GM12878 (cell line): ENCODE results near the gene SLC12A2. TPM values are rescaled to one million over a fixed set of nuclear protein-coding genes. Genes with fewer than 3 reads are reported as not detected.

Source experiments
- ATAC-seq: fragments of 200-7000 bp; cut with Tn5 transposase; 3 replicates; pipeline ENCODE4 v1.9.1; 2020; ENCODE audit warnings: mild to moderate bottlenecking, moderate library complexity
- BruUV-seq: library from RNA; stranded (reverse); fragments of 400-500 nt; replicated peaks from 2 replicates; lab custom pipeline; 2021; lab: Mats Ljungman, UMichigan
- CTCF ChIA-PET: fragments of 300-600 bp; sonication (Branson Sonifier 250); formaldehyde crosslinking; extraction: SDS; loops from one replicate; lab custom pipeline; 2021; ENCODE audit warnings: inconsistent platforms; lab: Yijun Ruan, JAX
- POLR2A ChIA-PET: fragments of 350-600 bp; formaldehyde crosslinking; extraction: SDS; loops from one replicate; lab custom pipeline; 2021; ENCODE audit warnings: inconsistent platforms; lab: Charles Lee
- RAD21 ChIA-PET: fragments of 300-600 bp; sonication (Branson Sonifier 250); formaldehyde crosslinking; loops from one replicate; lab custom pipeline; 2023; ENCODE audit warnings: antibody characterized with exemption; ENCODE audit not compliant: unreplicated experiment; lab: Charles Lee
- SMC1A ChIA-PET: fragments of 300-600 bp; sonication (Branson Sonifier 250); formaldehyde crosslinking; loops from one replicate; lab custom pipeline; 2023; ENCODE audit not compliant: unreplicated experiment, uncharacterized antibody; lab: Charles Lee
- DNase-seq: peaks from one replicate; pipeline ENCODE4 v3.0.0-alpha.2; 2011; ENCODE audit warnings: low read depth, low spot score
- FAIRE-seq: peaks from 3 replicates; lab custom pipeline; 2011; peaks lifted over from hg19 to GRCh38; lab: Jason Lieb, UNC
- H2AFZ ChIP-seq: 2 replicates; pipeline ENCODE4 v1.6.0; 2011; ENCODE audit warnings: low read depth, low read length, control low read depth; ENCODE audit not compliant: control insufficient read depth
- H3K27ac ChIP-seq: 2 replicates; pipeline ENCODE4 v1.5.1; 2011; ENCODE audit warnings: control low read depth; ENCODE audit not compliant: control insufficient read depth, insufficient read depth
- H3K27me3 ChIP-seq, 2 experiments: replicated peaks in 1 of 2; 2 replicates each; pipeline versions ENCODE4 v1.6.0 to v1.6.1; 2011; ENCODE audit warnings: low read length in 1 of 2; ENCODE audit not compliant: control insufficient read depth in 2 of 2, insufficient read depth in 2 of 2
- H3K36me3 ChIP-seq, 2 experiments: 2 replicates each; pipeline ENCODE4 v1.5.1; 2011; ENCODE audit warnings: low read length in 1 of 2; ENCODE audit not compliant: control insufficient read depth in 2 of 2, insufficient read depth in 2 of 2
- H3K4me1 ChIP-seq: 2 replicates; pipeline ENCODE4 v1.6.1; 2011; ENCODE audit warnings: mild to moderate bottlenecking, low read length, moderate library complexity, mixed read lengths; ENCODE audit not compliant: control insufficient read depth, insufficient read depth
- H3K4me2 ChIP-seq: 2 replicates; pipeline ENCODE4 v1.6.0; 2011; ENCODE audit warnings: control low read depth; ENCODE audit not compliant: control insufficient read depth, insufficient read depth
- H3K4me3 ChIP-seq: fragments of 200-600 bp; sonication (generic); 2 replicates; pipeline ENCODE4 v1.5.1; 2016
- H3K79me2 ChIP-seq: 2 replicates; pipeline ENCODE4 v1.6.0; 2011; ENCODE audit warnings: low read length; ENCODE audit not compliant: control insufficient read depth, insufficient read depth
- H3K9ac ChIP-seq: 2 replicates; pipeline ENCODE4 v1.8.0; 2011; ENCODE audit warnings: low read length, control low read depth, mixed read lengths; ENCODE audit not compliant: control insufficient read depth, insufficient read depth
- H3K9me3 ChIP-seq: replicated peaks from 3 replicates; pipeline ENCODE4 v1.5.1; 2011; ENCODE audit warnings: mild to moderate bottlenecking, low read length; ENCODE audit not compliant: control insufficient read depth, insufficient read depth
- H4K20me1 ChIP-seq: 2 replicates; pipeline ENCODE4 v1.6.0; 2011; ENCODE audit not compliant: control insufficient read depth, insufficient read depth
- CEBPB ChIP-seq, 2 experiments: fragments of 150-350 bp in 1 of 2; IDR thresholded peaks; 2 replicates each; pipeline ENCODE4 v1.6.1; 2012 to 2014; ENCODE audit warnings: low read depth in 2 of 2, low read length in 2 of 2, borderline replicate concordance in 1 of 2, inconsistent platforms in 1 of 2
- NR2C1 ChIP-seq: fragments of 450-650 bp; IDR thresholded peaks from 2 replicates; pipeline ENCODE4 v1.6.1; 2017; ENCODE audit warnings: antibody characterized with exemption, mild to moderate bottlenecking, moderate library complexity
- PBX3 ChIP-seq: IDR thresholded peaks from 2 replicates; pipeline ENCODE4 v1.6.1; 2011; ENCODE audit warnings: mild to moderate bottlenecking, low read depth, low read length, moderate library complexity; ENCODE audit not compliant: insufficient replicate concordance
- PRDM15 ChIP-seq: fragments of 450-650 bp; formaldehyde crosslinking; IDR thresholded peaks from 2 replicates; pipeline ENCODE4 v1.4.0; 2020; ENCODE audit warnings: mild to moderate bottlenecking, moderate library complexity
- STAT1 ChIP-seq: fragments of 450-650 bp; conservative IDR thresholded peaks from 2 replicates; pipeline ENCODE4 v1.6.1; 2014; ENCODE audit warnings: antibody characterized with exemption, mild to moderate bottlenecking
- TCF12 ChIP-seq: IDR thresholded peaks from 2 replicates; pipeline ENCODE4 v1.6.1; 2011; ENCODE audit warnings: low read depth, mild to moderate bottlenecking, low read length
- TCF3 ChIP-seq: IDR thresholded peaks from 2 replicates; pipeline ENCODE4 v1.6.1; 2012; ENCODE audit warnings: low read depth, mild to moderate bottlenecking, low read length, borderline replicate concordance; ENCODE audit not compliant: insufficient read depth
- WRNIP1 ChIP-seq: IDR thresholded peaks from 2 replicates; pipeline ENCODE4 v1.6.1; 2011; ENCODE audit warnings: low read depth, low read length, improper control_type of control experiment, borderline replicate concordance
- ZNF24 ChIP-seq: fragments of 450-650 bp; IDR thresholded peaks from 2 replicates; pipeline ENCODE4 v1.6.1; 2017; ENCODE audit warnings: antibody characterized with exemption, mild to moderate bottlenecking
- WGBS: methylation state at CpG from one replicate; pipeline ENCODE4 v1.1.6; 2016; ENCODE audit warnings: low lambda C conversion rate; ENCODE audit not compliant: insufficient replicate concordance, insufficient coverage; ENCODE audit errors: missing lambda C conversion rate; 5-methylcytosine and 5-hydroxymethylcytosine counted together
- in situ Hi-C: fragments of 300-500 bp; cut with MboI; formaldehyde crosslinking; loops from 9 replicates; pipeline ENCODE4 v1.14.3; 2018; ENCODE audit warnings: mixed read lengths
- intact Hi-C: fragments of 100-400 bp; cut with micrococcal nuclease; formaldehyde crosslinking; loops from one replicate; pipeline ENCODE4 v1.14.2; 2022; ENCODE audit not compliant: unreplicated experiment
- polyA plus RNA-seq, 11 experiments: library from polyadenylated mRNA; depleted of rRNA in 4 of 11; unstranded in 6 of 11; stranded (reverse) in 5 of 11; fragments of >200 nt; fragmentation: Nextera tagmentation in 4 of 11; fragmentation: Illumina TruSeq in 1 of 11; extraction: Ambion mirVana in 4 of 11; extraction: Trizol in 1 of 11; gene quantifications; 1 replicate in 1 of 11; 2 replicates in 10 of 11; pipeline versions ENCODE4 v1.2.1 to v1.2.3, GENCODE V29; 2011 to 2016; ENCODE audit warnings: inconsistent platforms in 2 of 11, missing spikeins in 2 of 11, low read depth in 1 of 11
- total RNA-seq, 4 experiments: library from RNA; depleted of rRNA in 3 of 4; stranded (reverse); fragments of >200 nt in 3 of 4; fragmentation: Illumina TruSeq in 1 of 4; extraction: Trizol in 1 of 4; gene quantifications; 2 replicates each; pipeline versions ENCODE4 v1.2.1 to v1.2.3, GENCODE V29; 2013 to 2021
- TF ChIP-seq, protein P1 (sequence below): fragments of 450-650 bp; IDR thresholded peaks from 2 replicates; pipeline ENCODE4 v1.6.1; 2014; ENCODE audit warnings: mild to moderate bottlenecking

SLC12A2 gene
- total and polyA plus RNA-seq, 10 of the 15 experiments (the other 5 are each of a cell fraction or from before 2014, with no cell fraction given), result 5.1 to 21.8 (median 10.5) TPM

GRCh38 chr5:128062172-128062746 lies 21.3 kb upstream of the SLC12A2 start:
- CTCF ChIA-PET, result interaction anchor here (0.6 kb wide), 1 partner anchor 757 kb away, joined by 3 read pairs; no protein-coding TSS in a partner anchor

More at GRCh38 chr5:128062172-128062746, 21.3 kb upstream of the SLC12A2 start:
- intact Hi-C loops, result no loop called here
- Histone ChIP-seq H3K4me3 (no peak overlapping the region), H3K27ac (no peak overlapping the region), H3K79me2 (no peaks in the 10 kb centered on the region; the same call in 1 of the 2 replicates), H3K9ac (no peak overlapping the region), H3K4me1 (no peaks in the 10 kb centered on the region), H3K36me3 (peaks cover 0 to 3% of the 10 kb centered on the region in 2 experiments; a peak in 2 of 4 replicates), H4K20me1 (no peaks in the 10 kb centered on the region), H2AFZ (no peak overlapping the region), H3K4me2 (no peak overlapping the region), H3K27me3 (no peaks in the 10 kb centered on the region), H3K9me3 (no peaks in the 10 kb centered on the region)
- 97% methylated on average over 4 of the region's 4 CpGs for WGBS
- TF ChIP-seq CEBPB (IDR thresholded peaks at IDR 0.05; ENCODE audit: borderline replicate concordance in 1 of 2, low read depth in 2 of 2, low read length in 2 of 2) (no peak), PBX3 (no peak), STAT1 (no peak), NR2C1 (no peak), TCF3 (no peak), WRNIP1 (no peak), ZNF24 (no peak), PRDM15 (CRISPR knock-in tag) (no peak), TCF12 (no peak)
- TF ChIP-seq, protein P1, sequence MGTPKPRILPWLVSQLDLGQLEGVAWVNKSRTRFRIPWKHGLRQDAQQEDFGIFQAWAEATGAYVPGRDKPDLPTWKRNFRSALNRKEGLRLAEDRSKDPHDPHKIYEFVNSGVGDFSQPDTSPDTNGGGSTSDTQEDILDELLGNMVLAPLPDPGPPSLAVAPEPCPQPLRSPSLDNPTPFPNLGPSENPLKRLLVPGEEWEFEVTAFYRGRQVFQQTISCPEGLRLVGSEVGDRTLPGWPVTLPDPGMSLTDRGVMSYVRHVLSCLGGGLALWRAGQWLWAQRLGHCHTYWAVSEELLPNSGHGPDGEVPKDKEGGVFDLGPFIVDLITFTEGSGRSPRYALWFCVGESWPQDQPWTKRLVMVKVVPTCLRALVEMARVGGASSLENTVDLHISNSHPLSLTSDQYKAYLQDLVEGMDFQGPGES, result no peak
- RAD21 ChIA-PET, result no interaction called here
- in situ Hi-C loops, result no loop called here
- SMC1A ChIA-PET, result interaction anchor here (0.8 to 1.1 kb wide), 3 partner anchors 8 to 122 kb away, joined by 3 to 4 read pairs (median 3); no protein-coding TSS in a partner anchor
- BruUV-seq, result no TSS peak
- no peak for DNase-seq
- FAIRE-seq, result no peak
- no peak for ATAC-seq
- POLR2A ChIA-PET, result no interaction called here
